HAP-1 (cell line): Measurements from ENCODE around the gene RELN.
A peak's percentile ranks its signal among the peaks of the same experiment; 100 is the strongest.

ENCODE experiments used
- DNase-seq, 2 experiments: peaks; one replicate each; pipeline ENCODE4 v3.0.0-alpha.2; 2016 to 2020; ENCODE audit warnings: low spot score in 2 of 2
- H3K27me3 ChIP-seq: fragments of 250-450 bp; sonication (Bioruptor Pico); 2 replicates; pipeline ENCODE4 v1.5.1; 2020; ENCODE audit warnings: low read depth, mild to moderate bottlenecking, moderate library complexity
- H3K36me3 ChIP-seq: fragments of 250-450 bp; sonication (Bioruptor Pico); replicated peaks from 2 replicates; pipeline ENCODE4 v1.5.1; 2020; ENCODE audit warnings: mild to moderate bottlenecking
- H3K4me1 ChIP-seq: fragments of 250-450 bp; sonication (Bioruptor Pico); 2 replicates; pipeline ENCODE4 v1.5.1; 2020; ENCODE audit warnings: mild to moderate bottlenecking
- H3K4me3 ChIP-seq: fragments of 250-450 bp; sonication (Bioruptor Pico); 2 replicates; pipeline ENCODE4 v1.5.1; 2020; ENCODE audit warnings: mild to moderate bottlenecking, moderate library complexity
- H3K9me3 ChIP-seq: fragments of 250-450 bp; sonication (Bioruptor Pico); 2 replicates; pipeline ENCODE4 v1.5.1; 2020; ENCODE audit warnings: mild to moderate bottlenecking, moderate library complexity
- in situ Hi-C: fragments of 300-500 bp; cut with MboI; formaldehyde crosslinking; loops from 3 replicates; pipeline ENCODE4 v1.14.3; 2020; ENCODE audit warnings: low sequenced_read_pairs, inconsistent platforms, mixed read lengths

Gene RELN

GRCh38 chr7:103686064-103686463 lies 303.4 kb downstream of the RELN start:
- in situ Hi-C loops = no loop called here
- Histone ChIP-seq H3K27me3 (no peaks in the 10 kb centered on the region), H3K4me3 (no peak overlapping the region), H3K9me3 (no peaks in the 10 kb centered on the region), H3K4me1 (peaks cover 9% of the 10 kb centered on the region), H3K36me3 (no peaks in the 10 kb centered on the region)
- DNase-seq = no peak

- no peaks in the 10 kb centered on the region for H3K27me3 ChIP-seq
- in situ Hi-C loops = no loop called here
- no peak overlapping the region for H3K4me3 ChIP-seq
- H3K4me1 ChIP-seq = peaks cover 5% of the 10 kb centered on the region
- no peaks in the 10 kb centered on the region for H3K36me3 ChIP-seq
- no peaks in the 10 kb centered on the region for H3K9me3 ChIP-seq
- no peak for DNase-seq
These were observed 303.8 kb downstream of the RELN start for GRCh38 chr7:103685646-103686045.

DNA sequence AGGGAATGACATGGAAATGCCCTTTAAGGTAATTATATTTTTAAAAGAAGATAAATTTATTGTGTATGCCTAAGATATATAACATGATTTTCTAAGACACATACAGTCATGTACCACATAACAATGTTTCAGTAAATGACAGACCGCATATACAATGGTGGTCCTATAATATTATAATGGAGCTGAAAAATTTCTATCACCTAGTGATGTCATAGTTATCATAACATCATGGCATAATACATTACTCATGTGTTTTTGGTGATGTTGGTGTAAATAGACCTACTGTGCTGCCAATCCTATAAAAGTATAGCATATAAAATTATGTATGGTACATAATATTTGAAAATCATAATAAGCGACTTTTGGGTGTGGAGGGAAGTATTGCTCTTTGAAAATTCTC lies 306.1 kb downstream of the RELN start:
- in situ Hi-C loops = no loop called here
- H3K4me3 ChIP-seq = no peak overlapping the region

DNA sequence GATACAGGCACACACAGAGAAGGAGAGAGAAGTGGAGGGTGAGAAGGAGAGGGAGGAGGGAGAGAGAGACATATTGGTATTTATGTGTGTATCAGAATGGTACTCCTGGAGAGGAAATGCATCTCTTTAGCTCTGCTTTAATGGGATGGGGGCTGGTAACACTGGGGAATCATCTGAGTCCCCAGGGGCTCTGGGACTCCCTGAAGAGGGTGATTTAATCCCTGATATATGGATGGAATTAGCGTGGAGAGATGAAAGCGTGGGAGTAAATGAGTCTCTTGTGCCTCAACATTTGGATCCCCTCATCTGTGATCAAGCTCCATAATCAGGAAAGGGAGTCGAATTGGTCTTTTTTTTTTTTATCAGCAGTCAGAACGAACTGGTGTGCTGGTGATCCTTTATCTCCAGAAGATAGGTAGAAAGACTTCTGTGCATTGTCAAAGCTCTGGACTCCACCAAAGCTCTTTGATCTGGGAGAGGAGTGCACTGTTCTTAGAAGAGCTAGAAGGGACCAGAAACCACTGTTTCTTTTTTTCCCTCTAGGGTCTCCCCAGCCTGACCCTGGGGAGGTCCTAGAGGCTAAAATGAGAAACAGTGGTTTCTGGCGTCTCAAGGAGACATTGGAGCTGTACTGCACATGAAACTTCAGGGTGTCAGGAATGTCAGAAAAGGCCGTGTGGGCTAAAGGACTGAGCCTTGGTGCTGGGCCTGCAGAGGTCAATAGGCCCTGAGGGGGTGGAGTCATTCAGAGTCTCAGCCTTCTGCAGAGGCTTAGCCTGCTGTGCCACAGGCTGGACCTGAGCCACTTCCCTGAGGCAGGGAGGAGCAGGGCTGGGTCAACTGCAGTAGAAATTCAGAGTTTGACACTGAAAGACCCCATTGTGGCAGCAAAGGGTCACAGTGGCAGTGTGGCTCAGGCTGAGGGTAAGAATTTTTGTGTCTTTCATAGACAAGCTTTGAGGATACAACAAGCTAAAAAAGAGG lies 309.0 kb downstream of the RELN start:
- no peak overlapping the region for H3K4me3 ChIP-seq
- H3K4me1 ChIP-seq = no peaks in the 10 kb centered on the region
- H3K27me3 ChIP-seq = no peaks in the 10 kb centered on the region
- in situ Hi-C loops = no loop called here
- no peak for DNase-seq
- H3K36me3 ChIP-seq = no peaks in the 10 kb centered on the region
- no peaks in the 10 kb centered on the region for H3K9me3 ChIP-seq

More for the DNA sequence above, 306.1 kb downstream of the RELN start:
- no peak for DNase-seq
- Histone ChIP-seq H3K27me3 (no peaks in the 10 kb centered on the region), H3K36me3 (no peaks in the 10 kb centered on the region), H3K9me3 (no peaks in the 10 kb centered on the region), H3K4me1 (no peaks in the 10 kb centered on the region)

GRCh38 chr7:103679151-103680132 lies 310.0 kb downstream of the RELN start:
- Histone ChIP-seq H3K36me3 (no peaks in the 10 kb centered on the region), H3K9me3 (no peaks in the 10 kb centered on the region), H3K4me3 (no peak overlapping the region), H3K27me3 (no peaks in the 10 kb centered on the region), H3K4me1 (no peaks in the 10 kb centered on the region)
- DNase-seq = no peak
- in situ Hi-C loops = no loop called here

DNA sequence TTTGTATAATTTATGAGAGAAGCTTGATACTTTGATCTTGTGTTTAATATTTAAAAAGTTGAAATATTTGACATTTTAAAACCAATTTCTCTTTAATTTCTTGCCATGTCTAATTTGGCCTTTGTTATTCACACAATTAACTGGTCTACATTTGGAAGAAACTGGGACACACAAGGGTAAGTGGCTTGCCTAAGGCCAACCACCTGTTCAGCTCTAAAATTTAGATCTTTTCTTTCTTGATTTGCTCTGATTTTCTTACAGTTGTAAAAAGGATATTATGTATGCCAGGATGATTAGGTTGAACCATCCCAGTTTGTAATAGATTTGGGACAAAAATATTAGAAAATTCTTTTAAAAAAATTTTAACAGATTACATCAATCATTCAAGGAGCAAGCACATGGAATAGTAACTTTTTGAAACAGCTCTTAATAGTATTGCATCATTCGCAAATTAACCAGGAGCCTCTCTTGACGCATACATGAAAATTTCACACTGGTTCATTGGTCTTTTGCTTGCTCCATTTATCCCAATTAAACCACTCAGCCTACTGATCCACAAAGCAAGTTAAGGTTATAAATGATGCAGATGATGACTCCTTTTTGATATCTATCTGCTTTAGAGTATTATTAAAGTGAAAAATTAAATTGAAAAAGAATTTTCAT lies 321.0 kb downstream of the RELN start:
- H3K36me3 ChIP-seq = no peaks in the 10 kb centered on the region
- no peak overlapping the region for H3K4me3 ChIP-seq
- H3K9me3 ChIP-seq = no peaks in the 10 kb centered on the region
- in situ Hi-C loops = no loop called here
- DNase-seq = no peak
- H3K27me3 ChIP-seq = no peaks in the 10 kb centered on the region
- peaks cover 9% of the 10 kb centered on the region for H3K4me1 ChIP-seq

DNA sequence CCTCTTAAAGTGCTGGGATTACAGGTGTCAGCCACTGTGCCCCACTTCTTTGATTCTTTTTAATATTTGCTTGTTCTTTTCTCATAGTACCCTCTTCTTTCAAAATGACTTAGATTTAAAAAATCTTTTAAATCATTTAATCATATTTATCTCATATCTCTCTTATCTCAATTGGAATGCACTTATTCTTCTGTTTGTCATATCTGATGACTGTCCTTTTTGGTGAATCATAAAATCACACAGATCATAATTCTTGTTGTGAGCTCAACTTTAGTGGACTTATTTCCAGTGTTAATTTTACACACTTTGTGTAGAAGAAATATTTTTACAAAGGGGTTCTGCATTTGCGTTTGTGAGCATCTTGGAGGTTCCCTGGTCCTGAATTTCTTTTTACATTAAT lies 323.1 kb downstream of the RELN start:
- Histone ChIP-seq H3K9me3 (no peaks in the 10 kb centered on the region), H3K4me1 (peaks cover 9% of the 10 kb centered on the region), H3K4me3 (no peak overlapping the region), H3K27me3 (no peaks in the 10 kb centered on the region), H3K36me3 (no peaks in the 10 kb centered on the region)
- in situ Hi-C loops = no loop called here
- DNase-seq = no peak

DNA sequence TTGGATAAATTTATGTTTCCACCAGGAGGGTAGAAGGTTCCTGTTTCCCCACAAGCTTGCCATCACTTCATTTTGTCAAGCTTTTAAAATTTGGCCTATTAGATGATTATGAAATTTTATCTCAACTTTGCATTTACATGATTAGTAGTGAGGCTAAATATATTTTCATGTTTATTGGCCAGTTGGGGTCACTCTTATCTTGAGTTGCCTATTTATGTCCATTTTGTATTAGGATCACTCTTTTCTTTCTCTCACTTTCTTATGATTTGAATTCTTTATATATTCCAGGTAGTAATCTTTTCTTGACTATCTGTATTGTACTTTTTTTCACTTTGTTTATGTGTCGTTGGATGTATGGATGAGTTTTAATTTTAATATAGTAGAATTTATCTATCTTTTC lies 324.9 kb downstream of the RELN start:
- peaks cover 19% of the 10 kb centered on the region for H3K4me1 ChIP-seq
- in situ Hi-C loops = no loop called here

DNA sequence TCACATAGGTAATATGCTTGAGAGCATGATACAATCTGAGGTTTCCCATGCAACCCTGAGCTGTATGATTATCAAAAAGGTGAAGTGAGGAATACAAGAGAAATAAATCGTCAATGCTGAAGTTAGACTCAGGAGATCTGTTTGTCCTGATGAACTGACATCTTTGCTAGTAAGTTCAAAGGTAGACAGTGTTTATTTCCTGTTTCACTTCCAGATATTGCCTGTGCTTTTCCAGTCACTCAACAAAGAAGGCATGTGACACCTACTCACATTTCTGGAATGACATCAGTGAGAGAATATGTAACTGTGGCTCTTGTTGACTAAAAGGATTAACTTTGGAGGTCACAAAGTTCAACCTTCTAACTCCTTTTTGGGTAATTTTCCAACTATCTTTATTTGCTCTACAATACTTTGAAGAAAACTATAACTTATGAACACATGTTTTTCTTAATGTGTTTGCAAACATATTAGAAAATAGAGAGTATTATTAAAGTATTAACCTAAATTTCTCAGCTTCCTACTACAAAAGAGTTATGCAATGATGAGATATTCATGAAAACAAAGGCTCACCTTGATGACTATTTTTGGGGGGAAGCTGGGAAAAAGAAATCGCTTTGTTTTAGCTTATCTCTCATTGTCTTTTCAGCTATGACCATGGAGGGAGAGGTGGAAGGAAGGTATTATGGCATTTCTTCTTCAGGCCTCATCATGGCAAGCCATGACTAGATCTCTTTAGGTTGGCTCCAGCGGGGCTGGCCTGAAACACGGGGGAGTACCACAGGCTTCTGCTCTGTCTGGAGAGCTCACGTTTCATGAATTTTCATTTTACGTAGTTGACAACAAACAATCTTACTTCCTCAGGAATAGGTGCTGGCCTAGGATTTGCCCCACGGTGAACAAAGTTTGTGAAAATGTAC lies 328.7 kb downstream of the RELN start:
- in situ Hi-C loops = no loop called here
- peak in 1 of 2 experiments; percentile 60 for DNase-seq
- Histone ChIP-seq H3K9me3 (no peaks in the 10 kb centered on the region), H3K27me3 (no peaks in the 10 kb centered on the region), H3K4me1 (peaks cover 19% of the 10 kb centered on the region), H3K36me3 (no peaks in the 10 kb centered on the region), H3K4me3 (no peak overlapping the region)

More for the DNA sequence above, 324.9 kb downstream of the RELN start:
- Histone ChIP-seq H3K4me3 (no peak overlapping the region), H3K27me3 (no peaks in the 10 kb centered on the region), H3K9me3 (no peaks in the 10 kb centered on the region), H3K36me3 (no peaks in the 10 kb centered on the region)
- DNase-seq = no peak

GRCh38 chr7:103658055-103659005 lies 331.1 kb downstream of the RELN start:
- Histone ChIP-seq H3K4me1 (peaks cover 10% of the 10 kb centered on the region), H3K4me3 (no peak overlapping the region)
- in situ Hi-C loops = no loop called here

DNA sequence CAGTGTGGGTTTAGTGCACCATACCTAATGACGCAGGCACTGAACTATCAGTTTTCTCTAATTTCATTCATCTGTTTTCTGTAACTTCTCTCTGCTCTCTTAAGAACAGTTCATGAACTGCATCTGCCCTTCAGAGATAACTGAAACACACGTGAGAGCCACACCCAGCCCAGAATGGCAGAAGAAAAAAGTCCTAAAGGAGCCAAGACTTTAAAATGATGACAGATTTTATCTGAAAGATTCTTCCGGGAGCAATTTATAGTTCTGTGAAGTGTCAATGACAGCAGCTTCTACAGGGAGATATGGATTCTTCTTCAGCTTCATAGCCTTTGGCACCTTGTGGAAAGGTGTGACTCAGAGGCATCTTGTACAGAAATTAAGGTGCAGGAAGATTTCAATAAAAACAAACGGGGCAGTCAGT lies 332.0 kb downstream of the RELN start:
- DNase-seq = no peak

More at GRCh38 chr7:103658055-103659005, 331.1 kb downstream of the RELN start:
- Histone ChIP-seq H3K36me3 (no peaks in the 10 kb centered on the region), H3K27me3 (no peaks in the 10 kb centered on the region), H3K9me3 (no peaks in the 10 kb centered on the region)
- no peak for DNase-seq

DNA sequence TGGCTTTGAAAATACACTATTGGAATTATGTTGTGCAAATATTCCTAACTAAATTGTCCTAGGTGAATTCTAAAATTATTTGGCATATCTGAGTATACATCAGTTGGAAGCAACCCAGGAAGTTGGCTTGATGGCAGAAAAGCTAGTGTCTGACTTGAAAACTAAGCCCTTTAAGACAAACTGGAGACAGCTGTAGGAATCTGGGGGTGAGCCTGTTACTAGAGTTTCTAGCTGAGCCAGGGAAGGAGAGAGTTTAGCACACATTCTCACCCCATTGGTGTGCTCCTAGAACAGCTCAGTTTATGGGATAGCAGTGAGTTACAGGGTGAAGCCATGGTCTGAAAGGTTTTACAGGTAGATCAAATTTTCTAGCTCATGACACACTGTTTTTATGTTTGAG lies 333.2 kb downstream of the RELN start:
- Histone ChIP-seq H3K27me3 (no peaks in the 10 kb centered on the region), H3K36me3 (no peaks in the 10 kb centered on the region), H3K9me3 (no peaks in the 10 kb centered on the region), H3K4me1 (peaks cover 12% of the 10 kb centered on the region), H3K4me3 (no peak overlapping the region)
- in situ Hi-C loops = no loop called here
- DNase-seq = no peak

More for the DNA sequence above, 332.0 kb downstream of the RELN start:
- no peaks in the 10 kb centered on the region for H3K36me3 ChIP-seq
- no peak overlapping the region for H3K4me3 ChIP-seq
- H3K4me1 ChIP-seq = peaks cover 10% of the 10 kb centered on the region
- H3K27me3 ChIP-seq = no peaks in the 10 kb centered on the region
- in situ Hi-C loops = no loop called here
- H3K9me3 ChIP-seq = no peaks in the 10 kb centered on the region
